GM18505 (cell line): Measurements from ENCODE around the gene NLRP3.

Source experiments
- ATAC-seq: cut with Tn5 transposase; IDR thresholded peaks from one replicate; pipeline ENCODE4 v1.9.1; 2021; ENCODE audit not compliant: unreplicated experiment
- POLR2A ChIP-seq: IDR thresholded peaks from 4 replicates; pipeline ENCODE4 v1.6.1; 2011; ENCODE audit warnings: borderline replicate concordance; ENCODE audit not compliant: insufficient read depth, insufficient read length; ENCODE audit errors: extremely low read depth

NLRP3 gene

GRCh38 chr1:247435759-247436147, 19.8 kb downstream of the NLRP3 start:
- no peak for ATAC-seq
- no peak for TF ChIP-seq POLR2A

GRCh38 chr1:247437551-247438505, 21.9 kb downstream of the NLRP3 start:
- TF ChIP-seq POLR2A: no peak
- no peak for ATAC-seq

- peak; percentile 99 for ATAC-seq
- no peak for TF ChIP-seq POLR2A
Observed at GRCh38 chr1:247440001-247440620, 24.1 kb downstream of the NLRP3 start.

GRCh38 chr1:247441606-247442005, 25.6 kb downstream of the NLRP3 start:
- TF ChIP-seq POLR2A: no peak
- ATAC-seq: no peak

- no peak for ATAC-seq
- TF ChIP-seq POLR2A: no peak
Observed at GRCh38 chr1:247442164-247442563, 26.2 kb downstream of the NLRP3 start.

GRCh38 chr1:247443641-247444040, 27.7 kb downstream of the NLRP3 start:
- TF ChIP-seq POLR2A: no peak
- no peak for ATAC-seq

GRCh38 chr1:247444571-247444970, 28.6 kb downstream of the NLRP3 start:
- TF ChIP-seq POLR2A: no peak
- ATAC-seq: no peak

GRCh38 chr1:247445526-247446356, 29.8 kb downstream of the NLRP3 start:
- ATAC-seq: no peak
- no peak for TF ChIP-seq POLR2A

GRCh38 chr1:247447162-247447909, 31.4 kb downstream of the NLRP3 start:
- ATAC-seq: no peak
- TF ChIP-seq POLR2A: no peak

GRCh38 chr1:247448107-247448791, 32.3 kb downstream of the NLRP3 start:
- TF ChIP-seq POLR2A: no peak
- ATAC-seq: no peak

GRCh38 chr1:247451388-247452010, 35.5 kb downstream of the NLRP3 start:
- no peak for ATAC-seq
- TF ChIP-seq POLR2A: no peak
